GM12878 (cell line): ENCODE results near the gene JPH4.

Experiments used
- CTCF ChIP-seq, 3 experiments: IDR thresholded peaks in 2 of 3; conservative IDR thresholded peaks in 1 of 3; 2 replicates each; pipeline ENCODE4 v1.5.1; 2011; ENCODE audit warnings: low read depth in 3 of 3, low read length in 3 of 3, mild to moderate bottlenecking in 3 of 3, control low read depth in 2 of 3, moderate library complexity in 2 of 3, inconsistent platforms in 1 of 3, mixed read lengths in 1 of 3; ENCODE audit not compliant: control insufficient read depth in 2 of 3, insufficient read depth in 1 of 3; ENCODE audit errors: extremely low read depth in 1 of 3
- ESRRA ChIP-seq: IDR thresholded peaks from 2 replicates; pipeline ENCODE4 v1.6.1; 2012; ENCODE audit warnings: mild to moderate bottlenecking, low read length, improper control_type of control experiment
- ETV6 ChIP-seq, 2 experiments: fragments of 450-650 bp in 1 of 2; IDR thresholded peaks in 1 of 2; conservative IDR thresholded peaks in 1 of 2; 2 replicates each; pipeline ENCODE4 v1.6.1; 2014; ENCODE audit warnings: antibody characterized with exemption in 1 of 2, borderline replicate concordance in 1 of 2, low read depth in 1 of 2, mild to moderate bottlenecking in 1 of 2, moderate library complexity in 1 of 2
- MAX ChIP-seq: IDR thresholded peaks from 2 replicates; pipeline ENCODE4 v1.6.1; 2012; ENCODE audit warnings: low read depth, low read length, improper control_type of control experiment
- NR2C1 ChIP-seq: fragments of 450-650 bp; IDR thresholded peaks from 2 replicates; pipeline ENCODE4 v1.6.1; 2017; ENCODE audit warnings: antibody characterized with exemption, mild to moderate bottlenecking, moderate library complexity
- POLR2A ChIP-seq: IDR thresholded peaks from 2 replicates; pipeline ENCODE4 v1.6.1; 2011; ENCODE audit warnings: low read depth, mild to moderate bottlenecking, low read length
- POLR2AphosphoS5 ChIP-seq: IDR thresholded peaks from 2 replicates; pipeline ENCODE4 v1.6.1; 2011; ENCODE audit warnings: mild to moderate bottlenecking, low read length, inconsistent platforms
- TAF1 ChIP-seq: IDR thresholded peaks from 2 replicates; pipeline ENCODE4 v1.6.1; 2011; ENCODE audit warnings: mild to moderate bottlenecking, low read depth, low read length, borderline replicate concordance
- TF ChIP-seq, protein P1 (sequence below): IDR thresholded peaks from 2 replicates; pipeline ENCODE4 v1.6.1; 2011; ENCODE audit warnings: low read depth, low read length, improper control_type of control experiment, borderline replicate concordance

DNA sequence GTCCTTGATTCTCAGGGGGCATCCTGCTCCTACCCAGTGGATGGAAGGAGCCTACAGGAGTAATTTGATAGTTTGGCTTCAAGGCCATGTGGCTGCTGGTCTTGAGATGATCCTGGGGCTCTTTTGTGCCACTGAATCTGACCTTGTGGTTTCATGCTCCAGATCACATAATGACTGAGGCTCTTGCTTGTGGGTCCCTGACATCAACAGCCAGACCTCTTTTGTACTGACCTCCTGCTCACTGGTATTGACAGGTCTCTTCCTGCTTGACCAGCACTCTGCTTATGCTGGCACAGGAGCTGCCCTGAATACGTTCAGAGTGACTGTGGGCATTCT lies 23.2 kb upstream of the JPH4 start:
- no peak for TF ChIP-seq POLR2A
- no peak for TF ChIP-seq TAF1
- 0 out of 4 replicates have a peak, but pooled peaks of 1 of the 2 experiments have one; percentile 18 for TF ChIP-seq ETV6 (conservative IDR thresholded peaks at IDR 0.05 in 1 of 2, IDR thresholded peaks at IDR 0.05 in 1 of 2; ENCODE audit: borderline replicate concordance in 1 of 2, low read depth in 1 of 2)
- no peak for TF ChIP-seq MAX
- TF ChIP-seq, protein P1, sequence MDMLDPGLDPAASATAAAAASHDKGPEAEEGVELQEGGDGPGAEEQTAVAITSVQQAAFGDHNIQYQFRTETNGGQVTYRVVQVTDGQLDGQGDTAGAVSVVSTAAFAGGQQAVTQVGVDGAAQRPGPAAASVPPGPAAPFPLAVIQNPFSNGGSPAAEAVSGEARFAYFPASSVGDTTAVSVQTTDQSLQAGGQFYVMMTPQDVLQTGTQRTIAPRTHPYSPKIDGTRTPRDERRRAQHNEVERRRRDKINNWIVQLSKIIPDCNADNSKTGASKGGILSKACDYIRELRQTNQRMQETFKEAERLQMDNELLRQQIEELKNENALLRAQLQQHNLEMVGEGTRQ: no peak
- TF ChIP-seq POLR2AphosphoS5: no peak
- no peak for TF ChIP-seq ESRRA
- no peak for TF ChIP-seq CTCF (IDR thresholded peaks at IDR 0.05 in 2 of 3, conservative IDR thresholded peaks at IDR 0.05 in 1 of 3; ENCODE audit: control insufficient read depth in 2 of 3, extremely low read depth in 1 of 3, insufficient read depth in 1 of 3, low read depth in 3 of 3, low read length in 3 of 3)
- no peak for TF ChIP-seq NR2C1
